Caco-2 (cell line): Measurements from ENCODE around the gene CTF1. TPM values are rescaled to one million over a fixed set of nuclear protein-coding genes. Genes with fewer than 3 reads are reported as not detected.

Experiments used
- BruUV-seq: library from RNA; stranded (reverse); fragments of 400-500 nt; replicated peaks from 2 replicates; lab custom pipeline; 2021; lab: Mats Ljungman, UMichigan
- CTCF ChIA-PET: fragments of 300-600 bp; sonication (Branson Sonifier 250); formaldehyde crosslinking; loops from one replicate; lab custom pipeline; 2022; ENCODE audit warnings: antibody characterized with exemption; lab: Charles Lee
- POLR2A ChIA-PET: fragments of 300-600 bp; sonication (Branson Sonifier 250); formaldehyde crosslinking; loops from one replicate; lab custom pipeline; 2022; ENCODE audit warnings: antibody characterized with exemption; lab: Charles Lee
- DNase-seq, 2 experiments: peaks; one replicate each; pipeline versions ENCODE4 v3.0.0 to v3.0.0-alpha.2; 2020 to 2022
- H3K27me3 ChIP-seq: replicated peaks from 2 replicates; pipeline ENCODE4 v1.6.0; 2011; ENCODE audit warnings: low read length; ENCODE audit not compliant: control insufficient read depth, insufficient read depth
- H3K36me3 ChIP-seq: 2 replicates; pipeline ENCODE4 v1.5.1; 2011; ENCODE audit warnings: low read length; ENCODE audit not compliant: control insufficient read depth, insufficient read depth
- H3K4me1 ChIP-seq: fragments of 250-450 bp; sonication (Bioruptor Pico); 2 replicates; pipeline ENCODE4 v1.5.1; 2020; ENCODE audit warnings: mild to moderate bottlenecking
- H3K4me3 ChIP-seq: 2 replicates; pipeline ENCODE4 v1.5.1; 2011; ENCODE audit warnings: low read depth, mild to moderate bottlenecking, control low read depth, low read length
- H3K9me3 ChIP-seq: fragments of 250-450 bp; sonication (Bioruptor Pico); 2 replicates; pipeline ENCODE4 v1.5.1; 2020; ENCODE audit warnings: mild to moderate bottlenecking, moderate library complexity
- H3K27ac Mint-ChIP-seq: one replicate; pipeline ENCODE4 v1.8.0; 2022; ENCODE audit warnings: mixed read lengths; ENCODE audit not compliant: unreplicated experiment
- H3K27me3 Mint-ChIP-seq: one replicate; pipeline ENCODE4 v1.8.0; 2022; ENCODE audit warnings: mixed read lengths; ENCODE audit not compliant: insufficient read depth, unreplicated experiment
- H3K36me3 Mint-ChIP-seq: one replicate; pipeline ENCODE4 v1.8.0; 2022; ENCODE audit warnings: mild to moderate bottlenecking, mixed read lengths; ENCODE audit not compliant: insufficient read depth, unreplicated experiment
- H3K4me1 Mint-ChIP-seq: one replicate; pipeline ENCODE4 v1.8.0; 2022; ENCODE audit warnings: low read depth, mixed read lengths; ENCODE audit not compliant: unreplicated experiment
- H3K4me3 Mint-ChIP-seq: one replicate; pipeline ENCODE4 v1.8.0; 2022; ENCODE audit warnings: mild to moderate bottlenecking, moderate library complexity, mixed read lengths; ENCODE audit not compliant: unreplicated experiment
- H3K9me3 Mint-ChIP-seq: one replicate; pipeline ENCODE4 v1.8.0; 2022; ENCODE audit warnings: mixed read lengths; ENCODE audit not compliant: unreplicated experiment
- intact Hi-C: fragments of 100-400 bp; cut with micrococcal nuclease; formaldehyde crosslinking; loops from one replicate; pipeline ENCODE4 v1.10.0; 2022; ENCODE audit not compliant: unreplicated experiment
- total RNA-seq: library from RNA; stranded (reverse); gene quantifications from 2 replicates; pipeline ENCODE4 v1.2.3, GENCODE V29; 2022
- TF ChIP-seq, protein P1 (sequence below), 2 experiments: fragments of 200-600 bp in 1 of 2; IDR thresholded peaks; 1 replicate in 1 of 2; 2 replicates in 1 of 2; pipeline versions ENCODE4 v1.5.1 to v1.8.0; 2011 to 2022; ENCODE audit warnings: antibody characterized with exemption in 1 of 2, control low read depth in 1 of 2, inconsistent platforms in 1 of 2, low read depth in 1 of 2, low read length in 1 of 2, mild to moderate bottlenecking in 1 of 2, moderate library complexity in 1 of 2; ENCODE audit not compliant: insufficient read depth in 1 of 2, severe bottlenecking in 1 of 2, unreplicated experiment in 1 of 2

CTF1 gene
- total RNA-seq, 1 experiment from 2014 or later, result 2.4 TPM

DNA sequence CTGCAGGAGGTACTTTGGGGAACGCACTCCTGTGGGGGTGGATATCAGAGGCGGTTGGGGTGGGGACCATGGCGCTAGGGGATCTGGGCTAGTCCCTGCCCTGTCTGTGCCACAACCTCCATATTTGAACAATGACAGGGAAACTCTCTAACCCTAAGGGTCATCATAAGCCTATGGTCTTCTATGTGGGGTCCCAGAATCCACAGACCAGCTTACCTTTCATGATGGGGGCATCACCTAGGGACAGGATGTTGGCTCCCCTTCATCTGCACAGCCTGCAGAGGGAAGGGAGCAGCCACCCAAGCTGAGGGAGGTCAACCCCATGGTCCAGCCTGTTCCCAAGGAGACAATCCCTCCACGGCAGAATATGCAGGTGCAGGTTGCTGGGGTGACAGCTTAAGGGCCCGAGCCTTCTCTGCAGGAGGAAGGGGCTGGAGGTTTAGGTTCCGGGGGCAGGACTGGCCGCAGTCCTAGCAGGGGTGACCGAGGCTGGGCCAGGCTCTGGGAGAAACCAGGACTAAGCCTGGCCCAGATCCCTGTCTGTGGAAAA lies 54.2 kb downstream of the CTF1 start:
- intact Hi-C loops, result no loop called here
- CTCF ChIA-PET, result no interaction called here
- H3K4me3 ChIP-seq, result no peak overlapping the region; the same call in 1 of the 2 replicates

DNA sequence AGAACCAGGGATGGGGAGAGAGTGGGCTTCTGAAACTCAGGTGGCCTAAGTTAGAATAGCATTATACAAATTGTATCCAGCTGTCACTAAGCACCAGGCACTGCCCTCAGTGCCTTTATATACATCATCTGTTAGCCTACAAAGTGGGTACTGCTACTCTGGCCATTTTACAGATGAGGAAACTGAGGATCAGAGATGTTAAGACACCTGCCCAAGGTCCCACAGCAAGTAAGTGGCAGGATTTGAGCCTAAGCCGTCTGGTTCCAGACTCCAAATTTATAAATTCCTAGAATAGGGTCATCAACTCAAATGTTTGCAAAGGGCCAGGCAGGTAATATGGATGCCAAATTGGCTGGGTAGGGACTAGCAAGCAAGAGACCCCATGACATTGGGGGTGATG lies 54.8 kb downstream of the CTF1 start:
- Histone ChIP-seq H3K27me3 (no peaks in the 10 kb centered on the region), H3K9me3 (no peaks in the 10 kb centered on the region), H3K4me3 (no peak overlapping the region), H3K4me1 (peaks cover 12% of the 10 kb centered on the region), H3K36me3 (no peaks in the 10 kb centered on the region)
- DNase-seq, result no peak
- H3K9me3 Mint-ChIP-seq, result no peaks in the 10 kb centered on the region
- no TSS peak for BruUV-seq
- CTCF ChIA-PET, result no interaction called here
- intact Hi-C loops, result no loop called here
- TF ChIP-seq, protein P1, sequence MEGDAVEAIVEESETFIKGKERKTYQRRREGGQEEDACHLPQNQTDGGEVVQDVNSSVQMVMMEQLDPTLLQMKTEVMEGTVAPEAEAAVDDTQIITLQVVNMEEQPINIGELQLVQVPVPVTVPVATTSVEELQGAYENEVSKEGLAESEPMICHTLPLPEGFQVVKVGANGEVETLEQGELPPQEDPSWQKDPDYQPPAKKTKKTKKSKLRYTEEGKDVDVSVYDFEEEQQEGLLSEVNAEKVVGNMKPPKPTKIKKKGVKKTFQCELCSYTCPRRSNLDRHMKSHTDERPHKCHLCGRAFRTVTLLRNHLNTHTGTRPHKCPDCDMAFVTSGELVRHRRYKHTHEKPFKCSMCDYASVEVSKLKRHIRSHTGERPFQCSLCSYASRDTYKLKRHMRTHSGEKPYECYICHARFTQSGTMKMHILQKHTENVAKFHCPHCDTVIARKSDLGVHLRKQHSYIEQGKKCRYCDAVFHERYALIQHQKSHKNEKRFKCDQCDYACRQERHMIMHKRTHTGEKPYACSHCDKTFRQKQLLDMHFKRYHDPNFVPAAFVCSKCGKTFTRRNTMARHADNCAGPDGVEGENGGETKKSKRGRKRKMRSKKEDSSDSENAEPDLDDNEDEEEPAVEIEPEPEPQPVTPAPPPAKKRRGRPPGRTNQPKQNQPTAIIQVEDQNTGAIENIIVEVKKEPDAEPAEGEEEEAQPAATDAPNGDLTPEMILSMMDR (IDR thresholded peaks at IDR 0.05; ENCODE audit: insufficient read depth in 1 of 2, low read depth in 1 of 2, low read length in 1 of 2, severe bottlenecking in 1 of 2, unreplicated experiment in 1 of 2), result no peak
- POLR2A ChIA-PET, result no interaction called here
- peaks cover 8% of the 10 kb centered on the region for H3K4me1 Mint-ChIP-seq
- no peak overlapping the region for H3K4me3 Mint-ChIP-seq
- H3K27me3 Mint-ChIP-seq, result no peaks in the 10 kb centered on the region
- peaks cover 35% of the 10 kb centered on the region for H3K36me3 Mint-ChIP-seq
- H3K27ac Mint-ChIP-seq, result no peak overlapping the region

More for the DNA sequence above, 54.2 kb downstream of the CTF1 start:
- Histone ChIP-seq H3K27me3 (no peaks in the 10 kb centered on the region), H3K9me3 (no peaks in the 10 kb centered on the region), H3K36me3 (no peaks in the 10 kb centered on the region), H3K4me1 (peaks cover 12% of the 10 kb centered on the region)
- TF ChIP-seq, protein P1 (IDR thresholded peaks at IDR 0.05; ENCODE audit: insufficient read depth in 1 of 2, low read depth in 1 of 2, low read length in 1 of 2, severe bottlenecking in 1 of 2, unreplicated experiment in 1 of 2), result no peak
- H3K9me3 Mint-ChIP-seq, result no peaks in the 10 kb centered on the region
- POLR2A ChIA-PET, result no interaction called here
- peaks cover 8% of the 10 kb centered on the region for H3K4me1 Mint-ChIP-seq
- no peaks in the 10 kb centered on the region for H3K27me3 Mint-ChIP-seq
- peaks cover 38% of the 10 kb centered on the region for H3K36me3 Mint-ChIP-seq
- DNase-seq, result no peak
- BruUV-seq, result no TSS peak
- H3K4me3 Mint-ChIP-seq, result no peak overlapping the region
- peak overlapping the region; percentile 39 for H3K27ac Mint-ChIP-seq

- Mint-ChIP-seq H3K36me3 (peaks cover 30% of the 10 kb centered on the region), H3K9me3 (no peaks in the 10 kb centered on the region), H3K27me3 (no peaks in the 10 kb centered on the region), H3K4me3 (no peak overlapping the region), H3K27ac (no peak overlapping the region), H3K4me1 (peaks cover 8% of the 10 kb centered on the region)
- POLR2A ChIA-PET, result no interaction called here
- H3K4me3 ChIP-seq, result no peak overlapping the region
- peaks cover 12% of the 10 kb centered on the region for H3K4me1 ChIP-seq
- intact Hi-C loops, result no loop called here
- CTCF ChIA-PET, result no interaction called here
- H3K36me3 ChIP-seq, result no peaks in the 10 kb centered on the region
- H3K9me3 ChIP-seq, result no peaks in the 10 kb centered on the region
- TF ChIP-seq, protein P1 (IDR thresholded peaks at IDR 0.05; ENCODE audit: insufficient read depth in 1 of 2, low read depth in 1 of 2, low read length in 1 of 2, severe bottlenecking in 1 of 2, unreplicated experiment in 1 of 2), result no peak
- BruUV-seq, result no TSS peak
- no peaks in the 10 kb centered on the region for H3K27me3 ChIP-seq
- DNase-seq, result no peak
These were observed 55.3 kb downstream of the CTF1 start for GRCh38 chr16:30951750-30952149.
